ENCODE data around the gene VPS45. TPM values are rescaled to one million over a fixed set of nuclear protein-coding genes. Genes with fewer than 3 reads are reported as not detected.
A peak's percentile ranks its signal among the peaks of the same experiment; 100 is the strongest.

The VPS45 gene
- polyA plus RNA-seq, 1 experiment = 29.0 TPM

GRCh38 chr1:150160964-150161621 lies 93.5 kb downstream of the VPS45 start:
- no peak for DNase-seq (ENCODE audit: low read depth)
- Histone ChIP-seq H3K27me3 (ENCODE audit: control insufficient read depth, insufficient read depth, low read length) (no peaks in the 10 kb centered on the region), H3K36me3 (ENCODE audit: control insufficient read depth, insufficient read depth, low read length) (peaks cover 20% of the 10 kb centered on the region), H3K4me3 (ENCODE audit: low read depth, low read length) (no peak overlapping the region)
- no peak for TF ChIP-seq CTCF (IDR thresholded peaks at IDR 0.05; ENCODE audit: insufficient read depth, low read depth, low read length)
- ChIA-PET CTCF (interaction anchor here (0.6 to 2.7 kb wide), 4 partner anchors 9 to 88 kb away, joined by 5 to 12 read pairs (median 5); no protein-coding TSS in a partner anchor), POLR2A (interaction anchor here (0.5 to 1.5 kb wide), 4 partner anchors 9 to 273 kb away, joined by 3 to 8 read pairs (median 3); a partner anchor contains a TSS)

- DNase-seq (ENCODE audit: low read depth) = no peak
- Histone ChIP-seq H3K27me3 (ENCODE audit: control insufficient read depth, insufficient read depth, low read length) (no peaks in the 10 kb centered on the region), H3K36me3 (ENCODE audit: control insufficient read depth, insufficient read depth, low read length) (peaks cover 17% of the 10 kb centered on the region), H3K4me3 (ENCODE audit: low read depth, low read length) (no peak overlapping the region)
- CTCF ChIA-PET = interaction anchor here (0.9 to 2.7 kb wide), 4 partner anchors 9 to 93 kb away, joined by 3 to 12 read pairs (median 4); no protein-coding TSS in a partner anchor
- POLR2A ChIA-PET = interaction anchor here (0.7 to 1.6 kb wide), 6 partner anchors 10 to 274 kb away, joined by 3 to 5 read pairs (median 3); partner anchors contain the start of gene PLEKHO1
- no peak for TF ChIP-seq CTCF (IDR thresholded peaks at IDR 0.05; ENCODE audit: insufficient read depth, low read depth, low read length)
Observed at GRCh38 chr1:150161747-150162581, 94.4 kb downstream of the VPS45 start.

- no peak for TF ChIP-seq CTCF (IDR thresholded peaks at IDR 0.05; ENCODE audit: insufficient read depth, low read depth, low read length)
- no peak for DNase-seq (ENCODE audit: low read depth)
- POLR2A ChIA-PET = interaction anchor here (0.7 to 1.6 kb wide), 3 partner anchors 11 to 24 kb away, joined by 3 to 5 read pairs (median 4); partner anchors contain the start of gene PLEKHO1
- CTCF ChIA-PET = interaction anchor here (0.9 to 7.3 kb wide), 5 partner anchors 9 to 110 kb away, joined by 3 to 101 read pairs (median 3); partner anchors contain the start of gene C1orf54
- Histone ChIP-seq H3K36me3 (ENCODE audit: control insufficient read depth, insufficient read depth, low read length) (peaks cover 13% of the 10 kb centered on the region), H3K4me3 (ENCODE audit: low read depth, low read length) (peak overlapping the region; percentile 15), H3K27me3 (ENCODE audit: control insufficient read depth, insufficient read depth, low read length) (no peaks in the 10 kb centered on the region)
Observed at GRCh38 chr1:150162582-150162861, 94.9 kb downstream of the VPS45 start.

- peak overlapping the region; percentile 15 for H3K4me3 ChIP-seq (ENCODE audit: low read depth, low read length)
- H3K36me3 ChIP-seq (ENCODE audit: control insufficient read depth, insufficient read depth, low read length) = peaks cover 10% of the 10 kb centered on the region
- TF ChIP-seq CTCF (IDR thresholded peaks at IDR 0.05; ENCODE audit: insufficient read depth, low read depth, low read length) = peak; percentile 29; the same call in 1 of the 2 replicates
- ChIA-PET CTCF (interaction anchor here (0.7 to 7.3 kb wide), 7 partner anchors 10 to 110 kb away, joined by 3 to 101 read pairs (median 3); partner anchors contain the start of gene C1orf54), POLR2A (interaction anchor here (0.7 to 1.6 kb wide), 4 partner anchors 12 to 276 kb away, joined by 3 to 5 read pairs (median 4); partner anchors contain the start of gene PLEKHO1)
- H3K27me3 ChIP-seq (ENCODE audit: control insufficient read depth, insufficient read depth, low read length) = no peaks in the 10 kb centered on the region
- peak; percentile 96 for DNase-seq (ENCODE audit: low read depth)
Observed at GRCh38 chr1:150162862-150163706, 95.5 kb downstream of the VPS45 start.
